ENCODE measurements around the gene CHL1.
"Not testable (repeated sequence)": the region's sequence is repeated elsewhere in the genome, so short reads cannot be mapped to it uniquely, and the experiment has no call there.

Gene CHL1

DNA sequence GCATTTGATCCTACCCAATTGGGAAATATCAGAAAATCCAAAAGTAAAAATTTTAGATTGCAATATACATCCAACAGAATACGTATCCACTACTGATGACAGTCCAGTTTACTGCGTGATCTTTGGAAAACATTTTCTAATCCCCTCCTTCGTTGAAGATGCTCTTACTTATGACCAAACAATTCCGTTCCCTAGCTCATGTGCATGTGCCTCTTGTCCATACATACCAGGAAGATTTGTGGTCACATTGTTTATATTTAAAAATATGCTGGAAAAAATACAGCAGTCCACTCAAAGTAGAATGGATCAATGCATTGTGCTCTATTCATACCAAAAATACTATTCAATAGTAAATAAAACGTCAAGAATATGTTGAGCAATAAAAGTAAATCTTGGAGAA is 135.3 kb downstream of the CHL1 start:
- no peak for DNase-seq (ENCODE audit: low read depth in 3 of 3)

DNA sequence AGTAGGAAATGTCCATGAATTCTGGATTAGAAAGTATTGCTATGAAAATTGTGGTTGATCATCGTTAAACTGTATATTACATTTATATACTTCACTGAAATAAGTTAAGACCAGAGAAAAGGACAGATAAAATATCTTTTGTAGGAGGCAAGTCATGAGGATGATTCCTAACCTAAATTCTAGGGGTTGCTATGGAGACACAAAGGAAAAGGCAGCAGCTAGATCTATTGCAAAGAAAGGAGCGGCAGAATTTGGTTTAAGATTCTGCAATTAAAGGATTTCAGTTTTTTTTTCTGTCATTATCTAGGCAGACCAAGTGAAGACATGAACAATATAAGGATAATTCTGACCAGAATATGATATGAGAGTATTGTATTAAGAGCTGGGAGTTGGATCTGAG is 136.1 kb downstream of the CHL1 start:
- no peak for DNase-seq (ENCODE audit: low read depth in 3 of 3)

DNA sequence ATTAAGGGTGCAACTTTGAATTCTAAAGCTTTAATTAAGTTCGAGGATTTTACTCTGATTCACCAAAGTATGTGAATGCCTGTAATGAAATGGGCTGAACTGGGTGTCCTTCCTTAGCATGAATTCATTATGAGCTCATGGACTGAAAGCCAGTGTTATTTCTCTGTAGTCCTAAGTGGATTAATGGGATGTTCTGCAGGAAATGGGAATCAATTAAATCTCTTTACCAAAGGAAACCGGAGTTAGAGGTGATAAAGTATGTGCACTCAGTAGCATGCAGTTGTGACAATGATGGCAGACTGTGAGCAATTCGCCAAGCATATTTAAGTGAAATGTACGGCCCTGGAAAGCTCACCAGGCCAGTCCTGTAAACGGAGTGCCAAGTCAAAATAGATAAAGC is 138.7 kb downstream of the CHL1 start:
- DNase-seq (ENCODE audit: low read depth in 3 of 3), result no peak

DNA sequence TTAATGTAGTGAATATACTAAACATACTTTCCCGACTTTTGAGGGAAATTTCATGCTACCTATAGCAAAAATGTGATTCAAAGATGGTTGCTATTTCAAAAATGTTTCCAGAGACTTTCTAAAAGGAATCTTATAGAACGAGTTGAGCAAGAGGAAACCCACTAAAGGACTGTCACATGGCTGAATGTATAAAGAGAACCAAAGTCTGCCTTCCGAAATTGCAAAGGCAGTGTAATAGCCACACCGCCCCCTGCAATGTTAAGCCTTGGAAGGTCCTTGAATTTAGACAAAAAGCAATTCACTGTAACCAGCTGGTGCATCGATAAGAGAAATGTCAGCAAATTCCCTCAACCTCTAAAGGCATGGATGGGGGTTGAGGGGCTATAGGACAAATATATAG is 142.8 kb downstream of the CHL1 start:
- no peak for DNase-seq (ENCODE audit: low read depth in 3 of 3)

DNA sequence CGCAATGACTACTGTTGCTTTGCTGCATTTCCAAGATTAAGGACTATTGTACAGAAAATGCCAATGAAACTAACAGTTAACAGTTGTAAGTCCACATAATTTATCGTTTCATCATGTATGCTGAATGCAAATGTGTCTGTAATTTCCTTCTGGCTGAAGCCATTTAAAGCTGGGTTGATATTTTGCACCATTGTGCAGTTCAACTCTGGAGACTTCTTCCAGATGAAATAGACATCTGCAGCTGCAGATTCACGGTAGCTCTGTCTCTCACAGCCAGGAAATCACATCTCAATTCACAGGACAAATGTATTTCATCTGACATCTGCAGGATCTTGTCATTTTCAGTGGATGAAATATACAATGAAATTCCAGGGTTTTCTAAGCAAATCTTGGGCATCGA is 145.4 kb downstream of the CHL1 start:
- DNase-seq (ENCODE audit: low read depth in 3 of 3), result no peak

DNA sequence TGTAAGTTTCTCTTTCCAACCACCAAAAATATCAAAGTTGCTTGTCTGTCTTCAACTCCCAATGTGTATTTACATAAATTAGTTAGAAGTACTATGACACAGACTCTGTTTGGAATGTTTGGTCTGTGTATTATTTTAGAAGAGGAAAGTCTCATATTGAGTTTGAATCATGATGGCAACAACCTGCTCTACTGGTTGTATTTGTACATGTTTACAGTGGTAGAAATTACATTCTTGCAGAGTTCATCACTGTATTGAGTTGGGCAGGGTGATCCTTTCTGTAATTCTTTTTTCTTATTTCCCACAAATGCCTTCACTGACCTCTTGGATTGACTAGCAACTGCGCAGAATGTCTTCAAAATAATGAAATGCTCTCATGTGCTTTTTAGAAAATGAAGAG is 149.6 kb downstream of the CHL1 start:
- no peak for DNase-seq (ENCODE audit: low read depth in 3 of 3)

DNA sequence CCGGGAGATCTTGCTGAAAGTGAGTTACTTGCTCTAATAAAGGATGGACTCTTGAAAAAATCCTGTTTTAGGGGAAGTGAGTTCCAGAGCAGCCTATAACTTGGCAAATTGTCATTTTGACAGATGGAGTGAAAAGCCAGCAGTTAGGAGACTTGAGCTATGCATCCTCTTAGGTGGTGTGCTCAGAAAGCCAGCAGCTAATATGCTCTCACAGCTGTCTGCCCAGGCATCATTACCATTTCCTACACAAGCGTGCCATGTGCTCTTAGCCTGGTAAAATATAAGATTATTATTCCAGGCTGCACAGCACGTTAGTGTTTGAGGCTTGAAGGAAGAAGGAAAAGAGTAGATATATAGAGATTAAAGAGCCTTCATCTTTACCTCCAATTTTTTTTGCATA is 151.0 kb downstream of the CHL1 start:
- DNase-seq (ENCODE audit: low read depth in 3 of 3), result no peak

DNA sequence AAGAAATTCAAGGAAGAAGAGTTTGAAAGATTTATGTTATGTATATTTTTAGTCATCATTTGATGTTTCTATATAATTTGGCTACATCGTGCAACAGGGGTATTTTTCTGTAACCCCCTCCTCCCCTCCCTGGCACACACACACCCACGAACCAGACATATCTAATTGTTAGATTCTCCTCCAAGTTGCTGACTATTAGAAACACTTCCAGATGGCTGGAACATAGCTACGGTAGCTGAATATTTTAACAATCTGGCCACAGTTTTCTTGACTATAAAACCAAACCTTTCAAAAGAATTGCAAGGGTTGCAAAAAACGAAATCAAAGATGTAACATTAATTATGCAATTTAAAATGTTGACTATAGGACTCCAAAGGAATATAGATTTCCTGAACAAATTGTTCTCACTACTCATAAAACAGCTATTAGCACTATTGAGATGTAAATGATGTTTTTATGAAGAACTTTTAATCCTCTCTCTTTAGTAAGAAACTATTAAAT is 154.4 kb downstream of the CHL1 start:
- no peak for DNase-seq (ENCODE audit: low read depth in 3 of 3)

DNA sequence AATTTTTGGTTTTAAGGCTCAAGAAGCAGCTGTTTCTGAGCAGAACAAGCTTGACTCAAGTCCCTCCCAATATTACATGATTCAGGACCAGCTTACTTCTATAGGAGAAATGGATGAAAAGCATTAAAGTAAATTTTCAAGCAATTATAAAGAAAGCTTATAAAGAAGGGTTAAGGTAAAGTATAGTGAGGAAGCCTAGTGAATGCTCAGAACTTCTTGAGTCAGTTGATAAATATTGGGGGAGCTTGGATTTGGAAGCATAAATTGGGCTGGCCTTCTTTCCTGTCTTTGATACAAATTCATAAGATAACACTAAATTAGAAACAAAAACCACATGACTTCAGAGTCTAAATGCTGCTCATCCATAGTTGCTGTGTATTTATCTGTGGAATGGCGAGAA is 156.0 kb downstream of the CHL1 start:
- DNase-seq (ENCODE audit: low read depth in 3 of 3), result no peak

DNA sequence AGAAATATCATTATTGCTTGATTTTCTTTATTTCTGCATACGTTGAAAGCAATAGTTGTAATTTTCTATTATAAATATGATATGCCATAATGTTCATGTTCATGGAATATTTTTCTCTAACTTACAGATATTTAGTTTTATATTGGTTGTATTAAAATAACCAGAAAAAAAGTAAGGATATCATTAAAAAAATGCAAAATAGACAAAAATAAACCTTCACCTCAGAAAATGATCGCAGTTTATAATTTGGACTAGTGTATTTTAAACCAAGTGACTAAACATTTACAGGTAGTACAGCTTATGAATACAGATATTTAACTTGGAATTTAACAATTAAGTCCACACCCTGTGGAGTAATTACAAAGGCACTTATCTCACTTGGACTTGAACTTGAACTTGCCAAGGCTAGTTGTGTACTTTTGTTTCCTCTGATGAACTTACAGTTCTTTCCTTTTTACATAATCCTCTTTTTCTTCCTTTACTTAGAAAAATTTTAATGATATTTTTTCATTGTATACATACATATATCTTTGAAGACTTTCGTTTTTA is 156.7 kb downstream of the CHL1 start:
- DNase-seq (ENCODE audit: low read depth in 3 of 3), result no peak

DNA sequence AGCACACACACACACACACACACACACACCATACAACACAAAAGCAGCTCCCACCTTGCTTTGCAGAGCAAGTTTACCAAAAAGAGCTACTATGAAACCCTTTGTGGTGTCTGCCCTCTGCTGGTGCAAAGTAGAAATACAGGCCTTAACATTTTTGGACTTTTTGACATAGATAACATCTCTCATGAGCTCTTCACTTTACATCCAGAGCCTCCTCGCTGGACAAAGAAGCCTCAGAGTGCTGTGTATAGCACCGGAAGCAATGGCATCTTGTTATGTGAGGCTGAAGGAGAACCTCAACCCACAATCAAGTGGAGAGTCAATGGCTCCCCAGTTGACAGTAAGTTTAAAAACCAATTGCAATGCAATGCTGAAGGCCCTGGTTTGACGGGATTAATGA is 157.9 kb downstream of the CHL1 start:
- DNase-seq (ENCODE audit: low read depth in 3 of 3), result no peak

DNA sequence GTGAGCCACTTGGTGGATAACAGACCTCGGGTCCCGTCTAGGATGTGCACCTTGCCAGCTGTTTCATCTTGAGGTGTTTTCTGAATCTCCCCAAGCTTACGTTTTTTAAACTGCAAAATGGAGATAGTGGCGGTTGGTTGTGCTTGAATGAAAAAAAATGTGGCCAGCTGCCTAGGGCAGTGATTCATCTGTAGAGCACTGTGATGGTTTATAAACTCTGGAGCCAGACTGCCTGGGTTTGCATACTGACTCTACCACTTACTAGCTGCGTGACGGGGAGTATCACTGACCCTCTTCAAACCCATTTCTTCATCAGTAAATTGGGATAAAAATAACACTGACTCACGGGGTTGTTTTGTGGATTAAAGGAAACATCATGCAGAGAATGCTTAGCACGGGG is 159.1 kb downstream of the CHL1 start:
- no peak for DNase-seq (ENCODE audit: low read depth in 3 of 3)

DNA sequence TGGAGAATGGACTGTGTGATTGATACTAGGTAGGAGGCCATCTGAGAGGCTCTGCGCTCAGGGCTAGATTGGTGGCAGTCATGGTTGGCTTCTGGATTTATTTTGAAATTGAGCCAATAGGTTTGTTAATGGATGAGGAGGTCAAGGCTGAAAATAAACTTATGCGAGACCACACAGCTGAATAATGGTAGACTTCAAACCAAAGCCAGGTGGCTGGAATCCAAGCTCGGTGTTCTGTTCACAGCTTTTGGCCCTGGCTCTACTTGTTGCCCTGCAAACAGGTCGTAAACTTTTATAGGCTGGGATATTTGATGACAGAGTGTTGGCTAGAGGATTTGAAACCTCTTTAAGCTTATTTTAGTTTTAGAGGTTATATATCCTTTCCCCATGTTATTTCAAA is 160.4 kb downstream of the CHL1 start:
- DNase-seq (ENCODE audit: low read depth in 3 of 3), result no peak

DNA sequence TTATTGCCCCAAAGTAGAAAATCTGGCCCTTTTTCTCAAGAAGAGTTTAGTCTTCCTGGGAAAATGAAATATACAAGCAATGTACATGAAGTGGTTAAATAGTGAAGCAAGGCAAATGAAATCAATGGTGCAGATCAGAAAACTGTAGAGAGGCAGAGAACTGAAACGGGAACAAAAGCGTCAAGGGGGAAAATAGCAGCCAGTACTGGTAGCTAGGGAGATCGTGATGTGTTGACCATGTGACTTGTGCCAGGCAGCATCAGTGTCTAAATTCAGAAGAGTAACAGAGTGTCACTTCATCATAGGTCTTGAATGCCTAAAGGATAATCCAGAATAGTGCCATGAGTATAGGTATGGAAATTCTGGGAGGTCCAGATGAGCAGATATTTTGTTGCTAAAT is 163.1 kb downstream of the CHL1 start:
- no peak for DNase-seq (ENCODE audit: low read depth in 3 of 3)

DNA sequence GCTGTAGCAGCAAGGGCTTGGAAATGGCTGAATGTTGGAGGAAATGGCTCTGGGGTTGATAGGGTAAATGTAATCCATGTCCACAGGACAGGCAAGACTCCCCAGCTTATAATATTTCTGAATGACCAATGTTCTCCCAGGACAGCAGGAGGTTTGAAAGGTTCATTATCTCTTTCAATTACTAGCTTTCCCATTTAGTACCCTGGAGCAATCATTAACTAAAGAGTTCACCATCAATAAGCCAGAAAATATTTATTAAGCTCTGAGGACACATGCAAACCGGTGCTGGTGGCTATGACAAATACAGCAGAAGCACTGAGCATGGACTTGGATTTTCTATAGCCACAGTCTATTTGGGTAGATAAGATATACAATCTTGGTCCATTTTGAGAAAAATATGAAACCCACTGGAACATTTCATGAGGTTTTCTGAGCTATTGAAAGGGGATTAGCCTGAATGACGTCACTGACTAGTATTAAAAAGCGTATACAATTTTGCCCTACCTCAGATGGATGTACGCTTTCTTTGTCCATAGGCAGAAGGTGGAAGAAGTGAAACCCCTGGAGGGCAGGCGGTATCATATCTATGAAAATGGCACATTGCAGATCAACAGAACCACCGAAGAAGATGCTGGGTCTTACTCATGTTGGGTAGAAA is 166.2 kb downstream of the CHL1 start:
- no peak for DNase-seq (ENCODE audit: low read depth in 3 of 3)

DNA sequence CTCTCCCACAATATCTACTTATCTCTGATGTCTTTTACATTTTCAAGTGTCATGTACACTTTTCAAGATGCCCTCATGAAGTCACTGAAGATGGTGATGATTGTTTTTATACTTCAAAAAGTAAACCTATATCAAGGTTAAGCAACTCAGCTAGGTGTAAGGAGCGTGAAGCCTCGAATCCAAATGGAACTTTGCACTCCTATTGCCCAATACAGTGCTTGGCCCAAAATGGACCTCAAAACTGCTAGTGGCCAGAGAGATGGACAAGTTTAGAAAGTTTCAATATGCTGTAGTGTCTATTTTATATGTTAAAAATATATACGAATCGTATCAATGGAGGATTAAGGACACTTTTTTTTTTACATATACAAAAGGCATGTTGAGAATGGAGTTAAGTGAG is 167.7 kb downstream of the CHL1 start:
- no peak for DNase-seq (ENCODE audit: low read depth in 3 of 3)

DNA sequence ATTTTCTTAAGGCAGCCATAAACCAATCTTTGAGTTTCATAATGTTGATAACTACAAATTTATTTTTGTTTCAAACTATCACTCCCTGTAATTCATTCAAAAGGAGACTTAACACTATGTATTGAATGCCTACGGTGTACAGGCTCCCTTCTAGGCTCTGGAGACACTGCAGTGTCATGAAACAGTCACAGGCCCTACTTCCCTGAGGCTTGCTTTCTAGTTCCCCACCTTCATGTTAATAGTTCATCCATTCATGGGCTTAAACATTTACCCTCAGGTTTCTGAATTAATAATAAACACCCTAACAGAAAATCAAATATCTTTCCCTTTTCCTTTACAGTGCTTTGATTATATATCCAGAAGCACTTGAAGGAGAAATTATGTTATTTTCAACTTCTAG is 168.7 kb downstream of the CHL1 start:
- DNase-seq (ENCODE audit: low read depth in 3 of 3), result no peak

DNA sequence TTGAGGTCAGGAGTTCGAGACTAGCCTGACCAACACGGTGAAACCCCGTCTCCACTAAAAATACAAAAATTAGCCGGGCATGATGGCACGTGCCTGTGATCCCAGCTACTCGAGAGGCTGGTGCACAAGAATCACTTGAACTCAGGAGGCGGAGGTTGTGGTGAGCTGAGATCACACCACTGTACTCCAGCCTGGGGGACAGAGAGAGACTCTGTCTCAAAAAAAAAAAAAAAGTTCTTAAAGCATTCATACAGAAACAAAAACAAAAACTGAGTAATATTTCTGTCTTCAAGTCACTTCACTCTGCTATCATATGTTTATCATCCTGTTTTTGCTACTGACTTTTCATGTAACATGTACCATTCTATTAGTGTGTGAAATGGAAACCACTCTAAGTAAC is 169.7 kb downstream of the CHL1 start:
- not testable (repeated sequence) for DNase-seq (ENCODE audit: low read depth in 3 of 3)

DNA sequence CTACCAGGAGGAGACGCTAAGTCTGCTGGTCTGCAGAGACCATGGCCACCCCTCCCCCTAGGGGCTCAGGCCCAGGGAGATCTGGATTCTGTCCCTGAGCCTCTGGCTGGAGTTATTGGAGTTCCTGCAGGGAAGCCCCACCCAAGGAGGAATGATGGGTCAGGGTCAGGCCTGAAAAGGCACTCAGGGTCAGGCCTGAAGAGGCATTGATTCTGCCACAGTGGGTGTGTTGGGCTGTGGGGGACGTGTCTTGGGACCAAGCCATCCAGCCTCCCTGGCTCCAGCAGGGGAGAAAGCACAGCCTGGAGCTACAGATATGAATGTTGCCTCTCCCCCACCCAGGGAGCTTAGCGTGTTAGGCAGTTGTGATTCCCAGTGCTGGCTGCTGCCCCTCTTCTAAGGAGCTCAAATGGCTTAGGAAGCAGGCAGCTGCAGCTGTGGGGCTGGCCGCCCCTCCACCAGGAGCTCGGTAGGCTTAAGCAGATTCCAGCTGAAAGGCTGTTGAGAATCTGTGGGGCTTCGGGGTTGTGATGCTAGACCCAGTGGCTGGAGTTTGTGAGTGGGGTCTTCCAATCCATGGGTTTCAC is 176.7 kb downstream of the CHL1 start:
- no peak for DNase-seq (ENCODE audit: low read depth in 3 of 3)

DNA sequence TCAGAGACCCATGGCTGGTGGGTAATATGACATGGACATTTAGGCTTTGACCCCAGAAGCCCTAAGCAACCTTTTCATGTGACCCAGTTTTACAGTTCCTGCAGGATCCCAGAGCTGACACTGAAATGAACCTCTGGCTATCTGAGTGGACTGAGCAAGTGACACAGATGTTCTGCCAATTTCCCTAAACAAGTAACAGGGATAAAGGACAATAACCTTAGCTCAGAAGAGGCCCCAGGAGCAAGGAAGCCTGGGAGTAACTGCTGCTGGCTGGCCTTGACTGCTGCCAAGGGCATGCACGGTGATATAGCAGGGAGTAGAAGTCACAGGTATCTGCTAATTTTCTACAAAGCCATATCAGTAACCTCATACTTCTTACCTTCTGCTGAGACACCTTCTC is 177.9 kb downstream of the CHL1 start:
- DNase-seq (ENCODE audit: low read depth in 3 of 3), result no peak

DNA sequence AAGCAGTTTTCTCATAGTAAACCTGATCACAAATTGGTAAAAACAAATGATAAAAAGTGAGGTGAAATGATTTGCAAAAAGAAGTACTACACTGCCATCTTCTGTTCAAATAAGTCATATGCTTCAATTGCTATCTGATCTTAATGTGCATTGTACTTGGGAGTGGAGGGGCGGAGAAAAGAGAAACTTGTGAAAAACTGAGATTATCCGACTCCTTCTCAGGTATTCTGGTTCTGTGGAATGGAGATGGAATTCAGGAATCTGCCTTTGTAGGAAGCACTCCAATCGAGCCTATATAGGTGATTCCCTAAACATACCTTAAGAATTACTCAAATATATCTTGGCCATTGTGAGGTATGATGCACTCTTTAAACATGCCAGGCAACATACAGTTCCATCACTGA is 180.6 kb downstream of the CHL1 start:
- DNase-seq (ENCODE audit: low read depth in 3 of 3), result no peak

DNA sequence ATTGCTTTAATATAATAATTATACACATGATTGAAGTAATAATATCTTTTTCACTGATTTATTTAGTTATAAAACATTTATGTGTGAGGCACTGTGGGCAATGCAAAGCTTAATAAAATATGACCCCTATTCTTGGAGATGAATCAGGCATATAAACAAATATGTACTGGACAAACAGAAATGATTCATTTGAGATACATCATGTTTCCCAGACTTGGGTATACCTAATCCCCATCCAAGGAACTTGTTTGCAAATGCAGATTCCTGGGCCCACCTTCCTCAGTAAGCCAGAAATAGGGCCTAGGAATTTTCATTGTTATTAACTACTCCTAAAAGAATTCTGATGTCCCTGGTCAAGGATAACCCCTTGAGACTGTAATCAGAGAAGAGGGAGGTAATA is 184.2 kb downstream of the CHL1 start:
- DNase-seq (ENCODE audit: low read depth in 3 of 3), result no peak

DNA sequence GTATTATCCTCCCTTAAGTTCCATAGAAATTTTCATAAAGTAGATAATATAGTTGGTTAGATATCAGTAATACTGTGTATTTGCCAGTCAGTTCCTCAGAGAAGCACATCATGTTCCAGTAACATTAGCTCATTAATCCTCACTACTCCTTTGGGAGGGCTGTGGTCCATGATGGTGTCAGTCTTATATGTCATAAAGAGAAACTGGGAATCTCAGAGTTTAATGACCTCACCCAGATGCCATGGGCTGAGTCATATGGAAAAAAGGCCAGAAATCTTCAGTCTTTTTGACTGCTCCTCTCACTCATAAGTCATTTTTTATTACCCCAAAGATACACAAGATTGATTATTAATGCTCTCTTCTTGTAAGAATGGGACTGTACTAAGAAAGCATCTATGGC is 188.6 kb downstream of the CHL1 start:
- no peak for DNase-seq (ENCODE audit: low read depth in 3 of 3)

DNA sequence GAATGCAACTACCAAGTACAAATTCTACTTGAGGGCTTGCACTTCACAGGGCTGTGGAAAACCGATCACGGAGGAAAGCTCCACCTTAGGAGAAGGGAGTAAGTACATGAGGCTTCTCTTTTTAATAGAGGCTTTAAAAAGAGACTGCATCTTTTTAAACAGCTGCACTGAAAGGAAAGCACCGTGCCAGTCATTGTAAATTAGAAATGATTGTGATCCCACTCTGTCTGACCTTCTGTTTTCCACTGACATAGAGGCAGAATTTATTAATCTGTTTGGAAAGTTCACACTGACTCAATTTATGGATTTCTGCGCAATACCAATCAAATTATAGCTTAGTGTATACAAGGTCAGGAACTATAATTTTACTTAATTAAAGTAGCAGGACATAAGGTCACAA is 198.2 kb downstream of the CHL1 start:
- DNase-seq (ENCODE audit: low read depth in 3 of 3), result no peak

Measured in stimulated activated CD4-positive, alpha-beta T cell treated with anti-CD3 and anti-CD28 coated beads, TNF-alpha, amount 100 ng/mL, for 4 hours (primary cell).